HL-60 (cell line): ENCODE measurements around the gene DOCK2.

Experiments
- DNase-seq, 2 experiments: peaks; one replicate each; pipeline ENCODE4 v3.0.0-alpha.2; 2010 to 2020; ENCODE audit warnings: low read depth in 1 of 2, low spot score in 1 of 2
- H3K27ac ChIP-seq: fragments of 250-450 bp; sonication (Bioruptor Pico); replicated peaks from 2 replicates; pipeline ENCODE4 v1.5.1; 2020; ENCODE audit warnings: mild to moderate bottlenecking, moderate library complexity
- H3K27me3 ChIP-seq: fragments of 250-450 bp; sonication (Bioruptor Pico); 2 replicates; pipeline ENCODE4 v1.5.1; 2021; ENCODE audit warnings: mild to moderate bottlenecking, moderate library complexity; ENCODE audit not compliant: insufficient read depth, poor library complexity, severe bottlenecking
- H3K4me3 ChIP-seq: replicated peaks from 2 replicates; pipeline ENCODE4 v1.5.1; 2011; ENCODE audit warnings: mild to moderate bottlenecking, control low read depth, low read length; ENCODE audit not compliant: insufficient read depth
- CTCF ChIP-seq: IDR thresholded peaks from one replicate; pipeline ENCODE4 v1.5.1; 2011; ENCODE audit warnings: low read length, control low read depth, inconsistent platforms; ENCODE audit not compliant: insufficient read depth
- GABPA ChIP-seq: IDR thresholded peaks from 2 replicates; pipeline ENCODE4 v1.6.1; 2012; ENCODE audit warnings: low read depth
- POLR2AphosphoS5 ChIP-seq: IDR thresholded peaks from 2 replicates; pipeline ENCODE4 v1.6.1; 2012; ENCODE audit warnings: low read depth
- SPI1 ChIP-seq: IDR thresholded peaks from 2 replicates; pipeline ENCODE4 v1.6.1; 2012; ENCODE audit warnings: low read depth, mild to moderate bottlenecking, borderline replicate concordance
- TF ChIP-seq, protein P1 (sequence below): IDR thresholded peaks from 2 replicates; pipeline ENCODE4 v1.6.1; 2012; ENCODE audit warnings: low read depth; ENCODE audit not compliant: insufficient replicate concordance

Gene DOCK2

DNA sequence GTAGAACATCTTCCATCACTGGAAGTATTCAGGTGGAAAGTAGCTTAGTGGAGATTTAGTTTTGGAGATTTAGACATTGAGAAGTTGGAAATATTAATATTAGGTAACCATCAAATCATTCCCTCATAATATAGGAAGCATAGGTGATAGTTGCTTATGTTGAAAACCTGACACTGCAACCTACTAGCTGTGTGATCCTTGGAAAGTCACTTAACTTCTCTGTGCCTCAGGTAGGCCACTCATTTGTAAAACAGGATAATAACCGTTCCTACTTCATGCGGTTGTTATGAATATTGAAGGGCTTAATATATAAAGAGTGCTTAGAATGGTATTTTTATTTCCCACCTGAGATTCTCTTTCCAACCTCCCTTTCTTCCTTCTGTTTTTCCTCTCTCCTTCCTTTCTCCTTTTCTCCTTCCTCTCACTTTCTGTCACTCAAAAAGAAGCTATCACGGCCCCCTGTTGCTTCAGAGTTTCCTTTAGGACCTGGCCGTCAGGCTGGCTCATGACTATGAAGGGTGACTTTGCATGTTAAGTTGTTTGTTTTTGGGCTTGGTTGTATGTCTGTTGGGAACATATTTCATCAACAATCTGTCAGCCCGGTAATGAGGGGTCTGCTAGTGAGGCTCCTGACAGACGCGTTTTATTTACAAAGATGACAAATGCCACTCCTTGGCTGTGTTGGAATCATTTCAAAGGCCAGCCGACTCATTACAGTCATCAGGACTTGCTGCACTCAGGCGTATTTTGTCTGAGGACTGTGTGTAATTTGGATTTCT, 31.0 kb downstream of the DOCK2 start:
- H3K27ac ChIP-seq, result no peak overlapping the region
- no peak for DNase-seq
- no peaks in the 10 kb centered on the region for H3K27me3 ChIP-seq
- H3K4me3 ChIP-seq, result no peak overlapping the region
- TF ChIP-seq CTCF, result no peak
- TF ChIP-seq SPI1, result no peak
- no peak for TF ChIP-seq POLR2AphosphoS5
- TF ChIP-seq GABPA, result no peak
- TF ChIP-seq, protein P1, sequence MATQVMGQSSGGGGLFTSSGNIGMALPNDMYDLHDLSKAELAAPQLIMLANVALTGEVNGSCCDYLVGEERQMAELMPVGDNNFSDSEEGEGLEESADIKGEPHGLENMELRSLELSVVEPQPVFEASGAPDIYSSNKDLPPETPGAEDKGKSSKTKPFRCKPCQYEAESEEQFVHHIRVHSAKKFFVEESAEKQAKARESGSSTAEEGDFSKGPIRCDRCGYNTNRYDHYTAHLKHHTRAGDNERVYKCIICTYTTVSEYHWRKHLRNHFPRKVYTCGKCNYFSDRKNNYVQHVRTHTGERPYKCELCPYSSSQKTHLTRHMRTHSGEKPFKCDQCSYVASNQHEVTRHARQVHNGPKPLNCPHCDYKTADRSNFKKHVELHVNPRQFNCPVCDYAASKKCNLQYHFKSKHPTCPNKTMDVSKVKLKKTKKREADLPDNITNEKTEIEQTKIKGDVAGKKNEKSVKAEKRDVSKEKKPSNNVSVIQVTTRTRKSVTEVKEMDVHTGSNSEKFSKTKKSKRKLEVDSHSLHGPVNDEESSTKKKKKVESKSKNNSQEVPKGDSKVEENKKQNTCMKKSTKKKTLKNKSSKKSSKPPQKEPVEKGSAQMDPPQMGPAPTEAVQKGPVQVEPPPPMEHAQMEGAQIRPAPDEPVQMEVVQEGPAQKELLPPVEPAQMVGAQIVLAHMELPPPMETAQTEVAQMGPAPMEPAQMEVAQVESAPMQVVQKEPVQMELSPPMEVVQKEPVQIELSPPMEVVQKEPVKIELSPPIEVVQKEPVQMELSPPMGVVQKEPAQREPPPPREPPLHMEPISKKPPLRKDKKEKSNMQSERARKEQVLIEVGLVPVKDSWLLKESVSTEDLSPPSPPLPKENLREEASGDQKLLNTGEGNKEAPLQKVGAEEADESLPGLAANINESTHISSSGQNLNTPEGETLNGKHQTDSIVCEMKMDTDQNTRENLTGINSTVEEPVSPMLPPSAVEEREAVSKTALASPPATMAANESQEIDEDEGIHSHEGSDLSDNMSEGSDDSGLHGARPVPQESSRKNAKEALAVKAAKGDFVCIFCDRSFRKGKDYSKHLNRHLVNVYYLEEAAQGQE, result no peak

- Histone ChIP-seq H3K27ac (no peak overlapping the region), H3K4me3 (no peak overlapping the region), H3K27me3 (no peaks in the 10 kb centered on the region)
- DNase-seq, result no peak
- TF ChIP-seq CTCF, result no peak
- no peak for TF ChIP-seq POLR2AphosphoS5
- TF ChIP-seq, protein P1, result no peak
- TF ChIP-seq SPI1, result no peak
- no peak for TF ChIP-seq GABPA
These were observed 31.7 kb downstream of the DOCK2 start for GRCh38 chr5:169668732-169669131.

GRCh38 chr5:169670769-169671525, 33.9 kb downstream of the DOCK2 start:
- no peak overlapping the region for H3K27ac ChIP-seq
- no peak overlapping the region for H3K4me3 ChIP-seq
- TF ChIP-seq POLR2AphosphoS5, result no peak
- no peak for TF ChIP-seq CTCF
- no peak for TF ChIP-seq GABPA
- TF ChIP-seq SPI1, result no peak
- TF ChIP-seq, protein P1, result no peak
- no peaks in the 10 kb centered on the region for H3K27me3 ChIP-seq
- no peak for DNase-seq
